ENCODE data around the gene GLI1.
A peak's percentile ranks its signal among the peaks of the same experiment; 100 is the strongest.
"Not testable (repeated sequence)": the region's sequence is repeated elsewhere in the genome, so short reads cannot be mapped to it uniquely, and the experiment has no call there.

Gene GLI1

DNA sequence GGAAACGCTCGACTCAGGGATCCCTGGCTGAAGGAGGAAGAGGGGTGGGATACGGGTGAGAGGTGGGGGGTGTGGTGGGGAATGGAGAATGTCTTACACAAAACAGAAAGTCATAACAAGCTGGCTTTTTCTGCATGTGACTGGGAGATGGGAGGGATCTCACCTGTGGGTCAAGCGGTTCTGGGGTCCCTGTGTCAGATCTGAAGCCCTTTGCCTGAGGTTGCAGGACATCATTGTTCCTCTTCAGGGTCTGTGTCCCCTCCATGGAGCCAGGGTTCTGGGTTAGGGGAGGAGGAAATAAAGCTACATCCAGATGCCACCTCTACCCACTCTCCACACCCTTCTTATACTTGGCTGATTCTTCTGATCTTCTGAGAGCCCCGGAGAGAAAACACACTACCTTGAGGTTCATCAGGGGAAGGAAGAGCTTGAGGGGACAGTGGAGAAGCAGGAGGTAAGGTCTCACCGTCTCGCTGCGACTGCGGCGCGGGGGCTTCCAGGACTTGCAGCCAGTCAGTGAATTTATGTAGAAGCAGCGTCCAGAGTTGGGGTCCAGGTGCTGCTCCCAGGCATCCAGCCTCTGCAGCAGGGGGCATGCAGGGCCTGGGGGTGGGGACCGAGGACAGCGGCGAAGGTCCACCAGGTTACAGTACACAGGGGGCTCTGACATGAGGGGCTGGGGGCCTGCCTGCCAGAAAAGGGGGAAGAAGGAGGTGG is 17.6 kb downstream of the GLI1 start:
- DNase-seq, result no peak

DNA sequence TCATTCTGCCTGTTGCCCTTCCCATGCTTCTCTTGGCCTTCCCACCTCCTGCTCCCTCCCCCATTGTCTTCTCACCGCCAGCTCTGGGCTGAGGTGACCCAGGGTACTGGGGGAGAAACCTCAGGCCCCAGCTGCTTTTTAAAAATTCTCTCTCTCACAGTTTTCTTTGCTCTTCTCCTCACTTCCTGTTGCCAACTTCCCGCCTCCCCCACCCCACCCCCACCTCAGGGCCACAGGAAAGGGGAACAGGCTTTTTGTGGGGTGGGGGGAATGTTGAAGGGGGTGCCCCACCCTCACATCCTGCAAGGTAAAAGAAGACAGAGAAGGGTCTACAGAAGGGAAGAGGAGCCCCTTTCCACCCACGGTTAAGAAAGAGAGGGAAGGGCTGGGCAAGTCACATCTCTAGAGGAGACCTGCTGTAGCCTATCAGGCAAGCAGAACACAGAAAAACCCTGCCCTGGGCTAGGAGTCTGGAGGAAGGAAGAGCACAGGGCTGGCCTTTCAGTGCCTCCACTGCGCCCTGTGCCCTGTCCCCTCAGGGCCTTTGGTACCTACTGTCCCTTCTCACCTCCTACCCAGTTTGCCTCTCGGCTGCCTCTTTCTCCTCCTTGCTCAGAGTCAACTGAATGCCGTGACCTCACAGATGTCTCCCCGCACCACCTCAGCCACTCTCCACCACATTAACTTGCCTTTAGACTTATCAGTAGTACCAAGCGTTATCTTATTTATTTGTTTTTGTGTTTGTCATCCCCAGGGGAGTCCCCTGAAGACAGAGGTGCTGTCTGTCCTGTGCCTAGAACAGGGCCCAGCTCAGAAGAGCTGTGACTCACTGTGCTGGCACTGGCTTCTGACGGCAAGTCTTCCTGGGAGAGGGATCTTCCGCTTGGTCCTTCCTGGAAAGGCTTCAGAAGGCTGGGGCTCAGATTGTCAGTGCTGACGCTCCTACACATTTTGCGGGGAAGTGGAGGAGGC is 18.4 kb downstream of the GLI1 start:
- DNase-seq, result peak; percentile 68

DNA sequence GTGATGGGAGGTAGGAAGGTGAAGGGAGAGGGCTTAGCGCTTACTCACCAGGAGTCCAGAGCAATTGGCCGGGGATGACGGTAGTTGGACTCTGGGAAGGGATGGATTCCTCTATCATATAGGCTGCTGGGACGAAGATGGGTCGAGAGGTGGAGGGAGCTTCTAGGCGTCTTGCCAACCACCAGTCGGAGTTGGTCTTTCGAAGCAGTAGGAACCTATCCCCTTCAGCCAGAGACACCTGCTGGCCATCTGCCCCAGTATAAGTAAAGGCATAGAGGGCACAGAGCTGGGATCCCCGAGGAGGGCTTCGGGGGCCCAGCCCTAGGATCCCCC is 19.4 kb downstream of the GLI1 start:
- no peak for DNase-seq

DNA sequence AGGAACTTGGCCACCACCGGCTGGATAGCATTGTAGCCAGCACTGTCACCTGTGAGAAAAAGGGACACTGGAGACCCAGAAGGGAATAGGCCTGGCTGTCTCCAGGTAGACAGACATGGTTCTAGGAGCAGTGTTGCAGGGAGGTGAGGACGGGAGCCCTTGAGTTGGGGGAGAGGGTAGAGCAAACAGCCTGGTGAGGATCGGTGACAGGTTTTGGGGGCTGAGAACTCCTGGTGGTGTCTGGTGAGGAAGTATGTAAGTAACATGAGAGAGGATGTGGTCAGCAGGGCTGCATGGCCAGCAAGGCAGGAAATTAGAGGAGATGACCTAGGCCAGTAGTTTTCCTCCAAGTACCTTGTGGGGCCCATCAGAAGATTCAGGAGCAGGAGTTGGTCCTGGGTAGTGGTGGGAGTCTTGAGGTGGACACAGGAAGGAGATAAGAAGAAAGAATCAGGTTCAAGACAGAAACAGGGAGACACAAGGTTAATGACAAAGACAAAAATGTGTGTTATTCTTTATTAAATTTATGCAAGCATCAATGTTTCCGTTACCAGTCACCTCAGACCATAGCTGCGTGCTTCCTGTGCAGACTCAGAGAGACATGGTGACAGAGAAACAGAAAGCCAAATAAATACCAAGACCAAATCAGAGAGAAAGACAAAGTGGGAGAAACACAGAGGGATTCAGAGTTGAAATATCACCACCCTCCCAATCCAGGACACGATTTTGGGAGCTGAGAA is 20.0 kb downstream of the GLI1 start, which contains the start of gene ARHGAP9:
Gene ARHGAP9 (minus strand): TSS at position 491 of the 740 bp plus-strand sequence. CDS start 460 bp downstream, at position 31.
- peak; percentile 78 for DNase-seq

DNA sequence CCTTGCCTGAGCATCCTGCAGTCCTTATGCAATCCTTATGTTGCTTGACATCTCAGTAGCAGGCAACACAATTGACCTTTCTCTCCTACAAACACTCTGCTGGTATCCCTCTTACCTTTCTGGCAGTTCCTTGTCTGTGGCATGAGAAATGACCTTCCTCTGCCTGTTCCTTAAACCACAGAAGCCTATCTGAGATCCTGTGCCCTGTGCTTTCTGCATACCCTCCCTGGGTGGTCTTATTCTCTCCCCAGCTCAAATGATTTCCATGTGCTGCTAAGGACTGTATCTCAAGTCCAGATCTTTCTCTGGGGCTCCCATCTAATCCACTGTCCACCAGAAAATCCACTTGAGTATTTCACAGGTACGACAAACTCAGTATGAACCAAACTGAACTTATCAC is 22.1 kb downstream of the GLI1 start:
- DNase-seq, result no peak

DNA sequence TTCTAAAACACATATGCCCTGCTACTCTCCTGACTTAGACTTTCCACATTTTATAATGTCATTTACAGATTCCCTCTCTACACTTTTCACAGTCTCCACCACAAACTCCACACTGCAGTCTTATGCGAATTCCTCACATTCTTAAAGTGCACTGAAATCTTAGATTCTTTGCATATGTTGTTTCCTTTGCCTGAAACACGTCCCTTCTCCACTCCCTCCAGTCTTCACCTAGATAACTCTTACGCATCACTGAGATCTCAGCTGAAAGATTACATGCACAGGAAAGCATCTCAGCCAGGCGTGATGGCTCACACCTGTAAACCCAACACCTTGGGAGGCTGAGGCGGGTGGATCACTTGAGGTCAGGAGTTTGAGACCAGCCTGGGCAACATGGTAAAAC is 23.9 kb downstream of the GLI1 start:
- DNase-seq, result no peak

DNA sequence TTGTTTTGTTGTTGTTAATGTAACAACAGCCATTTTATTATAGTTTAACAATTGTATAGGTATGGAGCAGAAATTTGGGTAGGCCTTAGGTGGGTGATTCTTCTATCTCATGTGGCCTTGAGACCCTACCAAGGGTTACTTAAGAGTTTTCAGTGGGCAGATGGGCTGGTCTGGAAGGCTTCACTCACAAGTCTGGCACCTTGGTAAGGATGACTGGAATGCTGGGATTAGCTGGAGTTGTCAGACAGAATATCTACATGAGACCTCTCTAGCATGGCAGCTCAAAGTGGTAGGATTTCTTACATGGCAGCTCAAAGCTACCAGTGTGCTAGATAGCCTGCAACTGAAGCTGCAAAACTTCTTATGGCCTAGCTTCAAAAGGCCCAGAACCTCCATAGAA is 26.1 kb downstream of the GLI1 start:
- DNase-seq, result no peak

DNA sequence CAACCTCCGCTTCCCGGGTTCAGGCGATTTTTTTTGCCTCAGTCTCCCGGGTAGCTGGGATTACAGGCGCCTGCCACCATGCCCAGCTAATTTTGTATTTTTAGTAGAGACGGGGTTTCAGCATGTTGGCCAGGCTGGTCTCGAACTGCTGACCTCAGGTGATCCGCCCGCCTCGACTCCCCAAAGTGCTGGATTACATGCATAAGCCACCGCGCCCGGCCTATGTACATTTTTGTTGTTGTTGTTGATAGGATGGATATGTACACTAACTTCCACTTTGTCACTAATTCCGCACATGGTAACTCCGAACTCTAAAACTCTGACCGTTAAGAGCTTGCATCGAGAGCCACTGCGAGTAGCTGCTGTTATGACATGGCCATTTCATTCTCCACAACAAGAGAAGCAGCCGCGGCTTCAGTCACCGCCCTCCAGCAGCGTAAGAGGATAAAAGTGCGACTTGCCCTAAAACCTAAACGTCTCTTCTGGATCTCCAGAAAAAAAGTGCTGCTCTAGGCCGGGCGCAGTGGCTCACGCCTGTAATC is 27.5 kb downstream of the GLI1 start:
- no peak for DNase-seq

DNA sequence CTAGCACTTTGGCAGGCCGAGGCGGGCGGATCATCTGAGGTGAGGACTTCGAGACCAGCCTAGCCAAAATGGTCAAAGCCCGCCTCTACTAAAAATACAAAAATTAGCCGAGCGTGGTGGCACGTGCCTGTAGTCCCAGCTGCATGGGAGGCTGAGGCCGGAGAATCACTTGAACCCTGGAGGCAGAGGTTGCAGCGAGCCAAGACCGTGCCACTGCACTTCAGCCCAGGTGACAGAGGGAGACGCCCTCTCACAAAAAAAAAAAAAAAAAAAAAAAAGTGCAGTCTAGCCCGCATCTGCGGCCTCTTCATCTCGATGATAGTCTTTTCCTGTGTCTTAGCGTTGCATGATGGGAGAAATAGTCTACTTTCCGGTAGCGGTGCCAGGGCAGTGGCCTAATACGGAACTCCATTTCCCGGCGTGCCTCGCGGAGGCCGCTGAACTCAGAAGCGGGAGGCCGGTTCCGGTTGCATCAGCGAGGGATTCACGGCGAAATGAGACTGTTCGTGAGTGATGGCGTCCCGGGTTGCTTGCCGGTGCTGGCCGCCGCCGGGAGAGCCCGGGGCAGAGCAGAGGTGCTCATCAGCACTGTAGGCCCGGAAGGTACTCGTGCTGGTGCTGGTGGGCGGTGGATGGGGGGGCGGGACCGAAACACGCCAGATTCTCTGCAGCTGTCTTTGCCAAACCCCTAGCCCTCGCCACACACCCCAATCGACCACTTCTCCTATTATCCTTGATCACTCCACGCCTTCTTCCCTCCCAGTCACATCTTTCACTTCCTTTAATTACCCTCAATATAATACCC is 28.2 kb downstream of the GLI1 start, which contains the start of gene MARS1:
Gene MARS1 (plus strand): TSS at position 472 of the 805 bp plus-strand sequence. CDS start 23 bp downstream, at position 495.
- peak; percentile 93 for DNase-seq

DNA sequence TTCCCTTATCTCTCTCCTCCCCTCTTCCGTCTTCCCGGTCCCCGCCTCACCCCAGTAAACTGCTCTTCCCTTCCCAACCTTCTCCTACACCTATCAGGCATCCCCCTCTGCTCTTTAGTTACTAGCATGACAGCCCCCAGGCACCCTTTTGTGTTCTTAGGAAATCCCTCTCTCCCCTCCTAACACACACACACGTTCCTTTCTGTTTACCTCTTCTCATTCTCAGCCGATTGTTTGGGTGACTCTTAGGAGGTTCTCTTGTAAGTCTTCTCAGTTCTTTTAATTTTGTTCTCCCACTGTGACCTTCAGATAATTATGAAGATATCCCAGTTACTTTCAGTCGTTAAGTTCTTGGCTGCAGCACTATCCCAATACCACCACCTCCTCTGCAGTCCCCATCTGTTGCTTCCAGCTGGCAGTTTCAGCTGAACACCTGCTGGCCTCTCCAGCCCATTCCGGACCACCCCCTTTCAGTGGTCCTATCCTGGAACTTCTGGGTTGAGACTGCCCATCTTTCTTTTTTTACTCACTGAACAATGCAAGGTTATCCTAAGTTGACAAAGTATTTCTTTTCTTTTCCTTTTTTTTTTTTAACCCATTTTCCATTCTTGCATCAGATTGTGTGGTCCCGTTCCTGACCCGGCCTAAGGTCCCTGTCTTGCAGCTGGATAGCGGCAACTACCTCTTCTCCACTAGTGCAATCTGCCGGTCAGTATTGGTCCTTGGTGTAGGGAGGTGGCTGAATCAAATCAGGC is 29.0 kb downstream of the GLI1 start:
- no peak for DNase-seq

DNA sequence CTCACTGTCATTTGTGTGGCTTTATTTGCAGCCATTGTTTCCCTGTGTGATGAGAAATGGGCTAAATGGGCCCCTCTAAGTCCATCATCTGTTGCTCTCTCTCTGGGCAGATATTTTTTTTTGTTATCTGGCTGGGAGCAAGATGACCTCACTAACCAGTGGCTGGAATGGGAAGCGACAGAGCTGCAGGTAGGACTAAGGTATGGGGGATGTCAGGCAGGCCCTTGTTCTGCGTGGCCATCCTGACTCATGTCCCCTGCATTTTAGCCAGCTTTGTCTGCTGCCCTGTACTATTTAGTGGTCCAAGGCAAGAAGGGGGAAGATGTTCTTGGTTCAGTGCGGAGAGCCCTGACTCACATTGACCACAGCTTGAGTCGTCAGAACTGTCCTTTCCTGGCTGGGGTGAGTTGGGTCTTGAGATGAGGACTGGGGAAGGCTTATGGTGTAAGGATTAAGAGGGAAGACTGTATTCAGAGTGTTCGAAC is 29.6 kb downstream of the GLI1 start:
- DNase-seq, result no peak

DNA sequence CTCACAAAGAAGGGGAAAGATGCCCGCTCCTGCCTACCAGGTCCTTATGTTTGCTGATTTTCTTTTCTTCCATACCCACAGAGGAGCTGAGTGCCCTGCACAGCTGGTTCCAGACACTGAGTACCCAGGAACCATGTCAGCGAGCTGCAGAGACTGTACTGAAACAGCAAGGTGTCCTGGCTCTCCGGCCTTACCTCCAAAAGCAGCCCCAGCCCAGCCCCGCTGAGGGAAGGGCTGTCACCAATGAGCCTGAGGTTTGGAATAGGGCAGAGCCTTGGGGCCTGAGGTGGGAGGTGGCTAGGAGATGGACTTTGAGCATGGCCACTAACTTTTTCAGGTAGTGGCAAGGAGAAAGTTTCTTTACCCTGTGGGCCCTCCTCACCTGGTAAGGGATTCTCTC is 30.5 kb downstream of the GLI1 start:
- no peak for DNase-seq

DNA sequence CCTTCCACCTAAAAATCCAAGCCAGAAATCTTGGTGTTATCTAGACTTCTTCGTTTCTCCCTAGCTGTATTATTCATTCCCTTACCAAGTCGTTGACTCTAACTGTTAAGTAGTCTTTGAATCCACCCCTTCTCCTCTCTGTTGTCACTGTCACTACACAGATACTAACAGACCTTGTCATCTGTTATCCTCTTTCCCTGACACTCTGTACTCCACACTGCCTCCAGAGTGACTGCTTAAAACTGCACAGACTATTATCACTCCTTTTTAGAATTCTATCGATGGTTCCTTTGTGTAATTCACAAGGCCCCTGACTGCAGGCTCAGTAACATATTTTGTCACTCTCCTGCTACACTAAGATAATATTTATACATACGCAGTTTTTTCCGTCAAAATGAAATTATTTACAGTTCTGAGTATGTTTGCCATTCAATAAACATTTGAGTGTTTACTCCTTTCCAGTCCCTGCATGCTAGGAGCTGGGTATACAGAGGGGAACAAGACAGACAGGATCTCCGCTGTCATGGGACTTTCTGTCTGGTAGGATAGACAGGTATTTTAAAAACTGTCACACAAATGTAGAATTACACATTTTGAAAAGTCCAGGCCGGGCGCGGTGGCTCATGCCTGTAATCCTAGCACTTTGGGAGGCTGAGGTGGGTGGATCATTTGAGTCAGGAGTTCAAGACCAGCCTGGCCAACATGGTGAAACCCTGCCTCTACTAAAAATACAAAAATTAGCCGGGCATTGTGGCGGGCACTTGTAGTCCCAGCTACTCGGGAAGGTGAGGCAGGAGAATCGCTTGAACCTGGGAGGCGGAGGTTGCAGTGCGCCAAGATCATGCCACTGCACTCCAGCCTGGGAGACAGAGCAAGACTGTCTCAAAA is 32.1 kb downstream of the GLI1 start:
- no peak for DNase-seq

DNA sequence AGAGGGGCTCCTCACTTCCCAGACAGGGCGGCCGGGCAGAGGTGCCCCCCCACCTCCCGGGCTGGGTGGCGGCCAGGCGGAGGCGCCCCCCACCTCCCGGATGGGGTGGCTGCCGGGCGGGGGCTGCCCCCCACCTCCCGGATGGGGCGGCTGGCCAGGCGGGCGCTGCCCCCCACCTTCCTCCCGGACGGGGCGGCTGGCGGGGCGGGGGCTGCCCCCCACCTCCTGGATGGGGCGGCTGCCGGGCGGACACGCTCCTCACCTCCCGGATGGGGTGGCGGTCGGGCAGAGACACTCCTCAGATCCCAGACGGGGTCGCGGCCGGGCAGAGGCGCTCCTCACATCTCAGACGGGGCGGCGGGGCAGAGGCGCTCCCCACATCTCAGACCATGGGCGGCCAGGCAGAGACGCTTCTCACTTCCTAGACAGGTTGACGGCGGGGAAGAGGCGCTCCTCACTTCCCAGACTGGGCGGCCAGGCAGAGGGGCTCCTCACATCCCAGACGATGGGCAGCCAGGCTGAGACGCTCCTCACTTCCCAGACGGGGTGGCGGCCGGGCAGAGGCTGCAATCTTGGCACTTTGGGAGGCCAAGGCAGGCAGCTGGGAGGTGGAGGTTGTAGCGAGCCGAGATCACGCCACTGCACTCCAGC is 35.6 kb downstream of the GLI1 start:
- not testable (repeated sequence) for DNase-seq

DNA sequence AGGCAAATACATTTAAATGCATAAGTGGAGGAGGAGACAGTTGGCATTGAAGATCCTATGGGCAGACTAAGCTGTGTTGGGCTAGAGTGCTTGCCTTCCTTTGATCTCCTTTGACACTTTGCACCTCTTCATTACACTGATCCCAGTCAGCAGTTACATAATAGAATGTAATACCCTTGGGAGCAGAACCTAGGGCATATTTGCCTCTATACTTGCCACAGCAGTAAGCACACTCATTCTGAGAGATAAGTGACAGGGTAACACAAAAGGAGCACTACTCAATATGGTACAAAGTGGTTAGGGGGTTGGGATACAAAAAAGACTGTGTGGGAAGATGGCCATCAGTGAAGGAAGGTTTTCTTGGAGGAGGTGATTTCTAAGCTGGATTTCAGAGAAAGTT is 37.2 kb downstream of the GLI1 start:
- no peak for DNase-seq

DNA sequence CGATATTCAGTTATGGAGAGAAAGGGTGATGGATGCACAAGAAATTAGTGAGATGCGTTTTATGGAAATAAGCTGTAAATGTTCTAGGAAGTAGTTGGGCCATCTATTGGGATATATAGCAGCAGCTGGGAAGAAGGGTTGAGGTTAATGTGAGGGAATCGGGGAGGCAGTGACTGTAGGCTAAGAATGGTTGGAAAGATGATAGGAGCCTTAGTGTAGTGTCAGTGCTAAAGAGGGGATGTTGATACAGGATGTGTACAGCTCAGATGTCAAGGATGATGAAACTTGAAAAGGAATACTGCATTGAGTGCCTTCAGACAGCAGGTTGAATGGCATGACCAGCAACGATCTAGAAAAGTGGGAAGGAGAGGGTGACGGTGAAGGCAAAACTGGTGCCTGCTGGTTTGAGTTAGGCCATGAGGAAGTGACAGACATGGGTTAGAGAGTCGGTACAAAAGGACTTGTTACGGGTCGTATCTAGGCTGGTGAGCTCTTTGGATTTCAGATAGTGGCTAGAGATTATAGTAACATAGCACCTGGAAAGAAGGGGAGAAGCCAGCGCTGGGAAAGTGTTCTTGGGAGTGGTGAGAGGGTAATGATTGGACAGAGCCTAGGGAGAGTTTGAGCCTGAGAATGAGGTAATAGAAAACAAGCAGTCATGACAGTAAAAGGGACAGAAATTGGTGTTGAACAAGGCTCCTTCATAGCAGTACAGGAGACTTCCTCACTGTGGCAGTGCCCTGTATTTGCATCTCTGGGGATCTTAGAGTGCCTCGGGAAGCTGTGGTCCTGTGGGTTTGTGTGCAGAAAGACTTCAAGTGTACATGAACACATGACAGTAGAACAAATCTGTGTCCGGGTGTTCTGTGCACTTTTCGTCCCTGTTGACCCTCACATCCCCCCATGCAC is 37.9 kb downstream of the GLI1 start:
- no peak for DNase-seq

DNA sequence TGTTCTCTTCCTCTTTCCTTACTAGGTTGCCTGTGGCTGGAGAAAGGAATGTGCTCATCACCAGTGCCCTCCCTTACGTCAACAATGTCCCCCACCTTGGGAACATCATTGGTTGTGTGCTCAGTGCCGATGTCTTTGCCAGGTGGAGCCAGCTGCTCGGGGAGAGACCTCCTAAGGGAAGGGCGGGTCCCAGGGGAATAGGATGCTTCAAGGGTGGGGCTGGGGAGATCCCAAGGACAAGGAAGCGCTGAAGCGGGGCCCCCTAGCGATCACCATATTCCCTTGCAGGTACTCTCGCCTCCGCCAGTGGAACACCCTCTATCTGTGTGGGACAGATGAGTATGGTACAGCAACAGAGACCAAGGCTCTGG is 38.5 kb downstream of the GLI1 start:
- DNase-seq, result no peak

DNA sequence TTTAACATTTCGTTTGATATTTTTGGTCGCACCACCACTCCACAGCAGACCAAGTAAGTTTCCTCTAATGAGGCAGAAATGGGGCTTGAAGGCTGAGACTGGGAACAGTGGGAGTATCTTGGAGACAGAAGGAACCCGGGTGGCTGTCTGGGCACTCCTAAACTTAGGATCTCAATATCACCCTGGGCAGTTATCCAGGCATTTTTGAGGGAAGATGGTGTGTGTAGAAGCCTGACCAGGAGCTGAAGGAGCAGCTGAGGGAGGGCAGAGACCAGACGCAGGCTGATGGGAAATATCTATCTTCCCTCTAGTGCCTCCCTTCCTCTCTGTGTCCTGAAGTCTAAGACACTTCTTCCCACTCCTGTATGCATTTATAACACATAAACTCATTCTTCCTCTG is 39.0 kb downstream of the GLI1 start:
- no peak for DNase-seq

DNA sequence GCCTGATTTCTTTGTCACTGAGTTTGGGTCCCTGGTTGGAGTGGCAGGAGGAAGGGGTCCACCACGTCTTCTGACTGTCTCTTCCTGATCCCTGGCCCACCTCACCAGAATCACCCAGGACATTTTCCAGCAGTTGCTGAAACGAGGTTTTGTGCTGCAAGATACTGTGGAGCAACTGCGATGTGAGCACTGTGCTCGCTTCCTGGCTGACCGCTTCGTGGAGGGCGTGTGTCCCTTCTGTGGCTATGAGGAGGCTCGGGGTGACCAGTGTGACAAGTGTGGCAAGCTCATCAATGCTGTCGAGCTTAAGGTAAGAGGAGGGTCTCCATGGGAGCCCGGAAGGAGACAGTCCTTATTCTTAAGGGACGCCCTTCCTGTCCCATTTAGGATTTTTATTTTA is 40.6 kb downstream of the GLI1 start:
- DNase-seq, result no peak

Data from CD4-positive, alpha-beta T cell treated with Interferon gamma for 1 hour (primary cell).